WTC11 (cell line): ENCODE measurements around the gene ZNF324B. TPM values are rescaled to one million over a fixed set of nuclear protein-coding genes. Genes with fewer than 3 reads are reported as not detected.

Experiments used
- ATAC-seq: fragments of 200-7000 bp; cut with Tn5 transposase; 2 replicates; pipeline ENCODE4 v1.10.0; 2021; ENCODE audit warnings: mild to moderate bottlenecking, moderate library complexity
- CTCF ChIA-PET: fragments of 300-600 bp; sonication (Branson Sonifier 250); formaldehyde crosslinking; loops from one replicate; lab custom pipeline; 2021; ENCODE audit warnings: antibody characterized with exemption; lab: Charles Lee
- POLR2A ChIA-PET: fragments of 350-600 bp; sonication (Branson Sonifier 250); formaldehyde crosslinking; loops from one replicate; lab custom pipeline; 2021; ENCODE audit warnings: antibody characterized with exemption; lab: Charles Lee
- DNase-seq: peaks from one replicate; pipeline ENCODE4 v3.0.0; 2021; ENCODE audit warnings: low spot score
- H3K27ac Mint-ChIP-seq: 2 replicates; pipeline ENCODE4 v1.8.0; 2021; ENCODE audit warnings: mixed read lengths
- H3K27me3 Mint-ChIP-seq: 2 replicates; pipeline ENCODE4 v1.8.0; 2021; ENCODE audit warnings: low read depth, mild to moderate bottlenecking, moderate library complexity, mixed read lengths
- H3K36me3 Mint-ChIP-seq: 2 replicates; pipeline ENCODE4 v1.8.0; 2021; ENCODE audit warnings: mixed read lengths
- H3K4me1 Mint-ChIP-seq: 2 replicates; pipeline ENCODE4 v1.8.0; 2022; ENCODE audit warnings: mixed read lengths
- H3K4me3 Mint-ChIP-seq: 2 replicates; pipeline ENCODE4 v1.8.0; 2021; ENCODE audit warnings: mild to moderate bottlenecking, moderate library complexity, mixed read lengths
- H3K9me3 Mint-ChIP-seq: 2 replicates; pipeline ENCODE4 v1.8.0; 2021; ENCODE audit warnings: mixed read lengths
- ATF3 ChIP-seq: sonication (generic); formaldehyde crosslinking; conservative IDR thresholded peaks from 2 replicates; pipeline ENCODE4 v1.8.1; 2022; ENCODE audit warnings: mild to moderate bottlenecking, missing genetic modification reagents
- EMX1 ChIP-seq: fragments of 250-450 bp; sonication (Bioruptor Pico); IDR thresholded peaks from 2 replicates; pipeline ENCODE4 v1.8.0; 2021; ENCODE audit warnings: mild to moderate bottlenecking
- FOXJ3 ChIP-seq: sonication (generic); formaldehyde crosslinking; IDR thresholded peaks from 2 replicates; pipeline ENCODE4 v1.9.0; 2021; ENCODE audit warnings: missing genetic modification reagents, mild to moderate bottlenecking, borderline replicate concordance
- GABPB1 ChIP-seq: sonication (generic); formaldehyde crosslinking; IDR thresholded peaks from 2 replicates; pipeline ENCODE4 v1.8.1; 2023; ENCODE audit warnings: mild to moderate bottlenecking, missing genetic modification reagents
- HMGA2 ChIP-seq: fragments of 250-450 bp; sonication (Bioruptor Pico); IDR thresholded peaks from 2 replicates; pipeline ENCODE4 v1.4.0; 2021; ENCODE audit warnings: mild to moderate bottlenecking, moderate library complexity
- JAZF1 ChIP-seq: fragments of 250-450 bp; sonication (Bioruptor Pico); IDR thresholded peaks from 2 replicates; pipeline ENCODE4 v1.9.0; 2021; ENCODE audit warnings: moderate library complexity, mild to moderate bottlenecking, inconsistent platforms
- MYBL2 ChIP-seq: sonication (generic); formaldehyde crosslinking; IDR thresholded peaks from 2 replicates; pipeline ENCODE4 v1.8.1; 2023; ENCODE audit warnings: mild to moderate bottlenecking, moderate library complexity, missing genetic modification reagents
- NR1H2 ChIP-seq: sonication (generic); formaldehyde crosslinking; IDR thresholded peaks from 2 replicates; pipeline ENCODE4 v1.9.0; 2021; ENCODE audit warnings: mild to moderate bottlenecking, moderate library complexity, missing genetic modification reagents
- RELA ChIP-seq: sonication (generic); formaldehyde crosslinking; IDR thresholded peaks from 2 replicates; pipeline ENCODE4 v1.8.1; 2022; ENCODE audit warnings: missing genetic modification reagents, mild to moderate bottlenecking, borderline replicate concordance
- STAT6 ChIP-seq: sonication (generic); formaldehyde crosslinking; conservative IDR thresholded peaks from 2 replicates; pipeline ENCODE4 v1.8.1; 2023; ENCODE audit warnings: mild to moderate bottlenecking, low read depth, missing genetic modification reagents, moderate library complexity
- TCF7 ChIP-seq: sonication (generic); formaldehyde crosslinking; IDR thresholded peaks from 2 replicates; pipeline ENCODE4 v1.8.0; 2022; ENCODE audit warnings: mild to moderate bottlenecking, low read depth, missing genetic modification reagents, moderate library complexity
- ZNF423 ChIP-seq: fragments of 250-450 bp; sonication (Bioruptor Pico); IDR thresholded peaks from 2 replicates; pipeline ENCODE4 v2.1.2; 2022; ENCODE audit warnings: mild to moderate bottlenecking, moderate library complexity
- ZNF512 ChIP-seq: sonication (generic); formaldehyde crosslinking; IDR thresholded peaks from 2 replicates; pipeline ENCODE4 v1.8.1; 2022; ENCODE audit warnings: missing genetic modification reagents, borderline replicate concordance
- ZNF532 ChIP-seq: fragments of 250-450 bp; sonication (Bioruptor Pico); IDR thresholded peaks from 2 replicates; pipeline ENCODE4 v1.9.0; 2021; ENCODE audit warnings: mild to moderate bottlenecking, borderline replicate concordance
- total RNA-seq: library from RNA; stranded (reverse); gene quantifications from 3 replicates; pipeline ENCODE4 v1.2.3, GENCODE V29; 2021
- TF ChIP-seq, protein P1 (sequence below): fragments of 250-450 bp; sonication (Bioruptor Pico); IDR thresholded peaks from 2 replicates; pipeline ENCODE4 v1.9.0; 2021; ENCODE audit warnings: mild to moderate bottlenecking
- TF ChIP-seq, protein P2 (sequence below): fragments of 250-450 bp; sonication (Bioruptor Pico); IDR thresholded peaks from 2 replicates; pipeline ENCODE4 v1.9.0; 2021; ENCODE audit warnings: moderate library complexity, mild to moderate bottlenecking, inconsistent platforms, borderline replicate concordance

ZNF324B gene
- total RNA-seq, 1 experiment from 2014 or later = 4.0 TPM

DNA sequence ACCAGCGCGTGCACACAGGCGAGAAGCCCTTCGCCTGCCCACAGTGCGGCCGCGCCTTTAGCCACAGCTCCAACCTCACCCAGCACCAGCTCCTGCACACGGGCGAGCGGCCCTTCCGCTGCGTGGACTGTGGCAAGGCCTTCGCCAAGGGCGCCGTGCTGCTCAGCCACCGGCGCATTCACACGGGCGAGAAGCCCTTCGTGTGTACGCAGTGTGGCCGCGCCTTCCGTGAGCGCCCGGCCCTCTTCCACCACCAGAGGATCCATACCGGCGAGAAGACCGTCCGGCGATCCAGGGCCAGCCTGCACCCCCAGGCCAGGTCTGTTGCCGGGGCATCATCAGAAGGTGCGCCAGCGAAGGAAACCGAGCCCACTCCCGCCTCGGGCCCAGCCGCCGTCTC lies 20.3 kb downstream of the ZNF324B start:
- Mint-ChIP-seq H3K9me3 (no peaks in the 10 kb centered on the region), H3K36me3 (no peaks in the 10 kb centered on the region), H3K27ac (no peak overlapping the region), H3K27me3 (no peaks in the 10 kb centered on the region; the same call in 1 of the 2 replicates), H3K4me1 (peaks cover 13% of the 10 kb centered on the region), H3K4me3 (no peak overlapping the region)
- ATAC-seq (no peak), DNase-seq (no peak)
- POLR2A ChIA-PET = no interaction called here
- no peak for TF ChIP-seq ATF3 (CRISPR knock-in tag)
- TF ChIP-seq ZNF423 (CRISPR knock-in tag) = no peak
- no peak for TF ChIP-seq TCF7 (CRISPR knock-in tag)
- TF ChIP-seq, protein P1, sequence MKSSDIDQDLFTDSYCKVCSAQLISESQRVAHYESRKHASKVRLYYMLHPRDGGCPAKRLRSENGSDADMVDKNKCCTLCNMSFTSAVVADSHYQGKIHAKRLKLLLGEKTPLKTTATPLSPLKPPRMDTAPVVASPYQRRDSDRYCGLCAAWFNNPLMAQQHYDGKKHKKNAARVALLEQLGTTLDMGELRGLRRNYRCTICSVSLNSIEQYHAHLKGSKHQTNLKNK (CRISPR knock-in tag) = no peak
- TF ChIP-seq GABPB1 (CRISPR knock-in tag) = no peak
- no peak for TF ChIP-seq MYBL2 (CRISPR knock-in tag)
- TF ChIP-seq STAT6 (CRISPR knock-in tag) = no peak
- CTCF ChIA-PET = no interaction called here

DNA sequence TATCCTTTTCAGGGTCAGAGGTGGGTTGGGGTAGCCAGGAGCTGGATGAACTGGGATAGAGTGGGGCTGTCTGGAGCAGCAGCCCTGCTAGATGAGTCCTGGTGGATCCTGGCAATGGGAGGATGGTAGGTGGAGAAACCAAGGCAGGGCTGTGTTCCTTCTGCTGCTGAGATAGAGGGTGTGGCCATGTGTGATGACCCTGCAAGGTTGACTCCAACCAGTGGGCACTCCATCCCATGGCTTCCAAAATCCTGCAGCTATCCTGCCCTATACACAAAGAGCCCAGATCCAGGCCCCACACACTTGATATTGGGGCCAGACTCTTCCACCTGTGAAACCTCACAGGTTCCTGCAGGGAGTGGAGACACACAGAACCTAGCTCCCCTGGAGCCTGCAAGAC lies 22.4 kb downstream of the ZNF324B start:
- H3K36me3 Mint-ChIP-seq = no peaks in the 10 kb centered on the region
- CTCF ChIA-PET = interaction anchor here (1.3 kb wide), 1 partner anchor 40 kb away, joined by 5 read pairs; no protein-coding TSS in a partner anchor
- H3K27me3 Mint-ChIP-seq = no peaks in the 10 kb centered on the region; the same call in none of the 2 replicates
- H3K9me3 Mint-ChIP-seq = no peaks in the 10 kb centered on the region
- no peak overlapping the region for H3K4me3 Mint-ChIP-seq
- peaks cover 9% of the 10 kb centered on the region for H3K4me1 Mint-ChIP-seq
- TF ChIP-seq ATF3 (CRISPR knock-in tag) (no peak), ZNF532 (CRISPR knock-in tag) (no peak), HMGA2 (CRISPR knock-in tag) (no peak), NR1H2 (CRISPR knock-in tag) (no peak), RELA (CRISPR knock-in tag) (no peak), JAZF1 (CRISPR knock-in tag) (no peak), EMX1 (no peak), FOXJ3 (CRISPR knock-in tag) (no peak), ZNF512 (no peak)
- TF ChIP-seq, protein P1 (CRISPR knock-in tag) = no peak
- TF ChIP-seq, protein P2, sequence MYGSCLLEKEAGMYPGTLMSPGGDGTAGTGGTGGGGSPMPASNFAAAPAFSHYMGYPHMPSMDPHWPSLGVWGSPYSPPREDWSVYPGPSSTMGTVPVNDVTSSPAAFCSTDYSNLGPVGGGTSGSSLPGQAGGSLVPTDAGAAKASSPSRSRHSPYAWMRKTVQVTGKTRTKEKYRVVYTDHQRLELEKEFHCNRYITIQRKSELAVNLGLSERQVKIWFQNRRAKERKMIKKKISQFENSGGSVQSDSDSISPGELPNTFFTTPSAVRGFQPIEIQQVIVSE (CRISPR knock-in tag) = no peak
- no peak overlapping the region for H3K27ac Mint-ChIP-seq
- ATAC-seq (no peak), DNase-seq (no peak)
- POLR2A ChIA-PET = no interaction called here
